ENCODE measurements around the gene TRANK1.

- no peak for TF ChIP-seq POLR2AphosphoS5 (IDR thresholded peaks at IDR 0.05)
- TF ChIP-seq POLR2A (IDR thresholded peaks at IDR 0.05): no peak
Measured at GRCh38 chr3:36826240-36826639, 118.6 kb downstream of the TRANK1 start.

All from prostate gland (tissue), 1 donor.